Measurements from ENCODE around the gene MINDY4. TPM values are rescaled to one million over a fixed set of nuclear protein-coding genes. Genes with fewer than 3 reads are reported as not detected.

Gene MINDY4
- polyA plus RNA-seq, 3 donors: 0.15 to 0.17 TPM; not detected in 1

- H3K4me1 ChIP-seq (ENCODE audit: control insufficient read depth in 1 of 2, insufficient read depth in 2 of 2, low read length in 2 of 2): no peaks in the 10 kb centered on the region
- H3K79me2 ChIP-seq (ENCODE audit: insufficient read depth, low read length): no peaks in the 10 kb centered on the region
- no peaks in the 10 kb centered on the region for H4K20me1 ChIP-seq (ENCODE audit: insufficient read depth, low read length)
- H3K27ac Mint-ChIP-seq: no peak overlapping the region
- no peaks in the 10 kb centered on the region for H3K36me3 Mint-ChIP-seq
- H3K4me2 ChIP-seq (replicated peaks; ENCODE audit: extremely low read depth, low read length, poor library complexity, severe bottlenecking): no peak overlapping the region
- no peaks in the 10 kb centered on the region for H3K4me1 Mint-ChIP-seq
- TF ChIP-seq CTCF (IDR thresholded peaks at IDR 0.05): no peak
- no peaks in the 10 kb centered on the region for H3K36me3 ChIP-seq (replicated peaks in 1 of 2; ENCODE audit: control insufficient read depth in 1 of 2, insufficient read depth in 2 of 2, low read length in 2 of 2)
- no peak for DNase-seq
- H3K9me3 Mint-ChIP-seq: peaks cover 1 to 12% (median 6%) of the 10 kb centered on the region in 7 donors
- WGBS (ENCODE audit: insufficient coverage): 94% methylated on average over 2 of the region's 6 CpGs
- H3K4me3 ChIP-seq (replicated peaks in 1 of 3; ENCODE audit: low read depth in 2 of 3, low read length in 3 of 3): no peak overlapping the region
- H2AFZ ChIP-seq (ENCODE audit: insufficient read depth, low read depth, low read length, poor library complexity, severe bottlenecking): no peak overlapping the region
- peaks cover 7 to 17% (median 13%) of the 10 kb centered on the region in 3 donors for H3K27me3 Mint-ChIP-seq (ENCODE audit: low read depth in 3 of 3)
- no peaks in the 10 kb centered on the region for H3K9me3 ChIP-seq (replicated peaks in 1 of 2; ENCODE audit: control insufficient read depth in 1 of 2, insufficient read depth in 1 of 2, low read length in 2 of 2)
- no peak overlapping the region for H3K9ac ChIP-seq (ENCODE audit: insufficient read depth, low read length, poor library complexity, severe bottlenecking)
- H3K27ac ChIP-seq (ENCODE audit: low read depth in 1 of 2, low read length in 2 of 2): no peak overlapping the region
- no peaks in the 10 kb centered on the region for H3K27me3 ChIP-seq (ENCODE audit: control insufficient read depth in 2 of 2, insufficient read depth in 2 of 2, low read length in 2 of 2)
- intact Hi-C loops (cut with micrococcal nuclease): no loop called here
- H3K4me3 Mint-ChIP-seq: no peak overlapping the region
Observed at GRCh38 chr7:30764030-30764975, 6.9 kb upstream of the MINDY4 start.

GRCh38 chr7:30765408-30765807 is 5.8 kb upstream of the MINDY4 start:
- Histone ChIP-seq H3K9me3 (replicated peaks in 1 of 2; ENCODE audit: control insufficient read depth in 1 of 2, insufficient read depth in 1 of 2, low read length in 2 of 2) (no peaks in the 10 kb centered on the region), H3K4me3 (replicated peaks in 1 of 3; ENCODE audit: low read depth in 2 of 3, low read length in 3 of 3) (no peak overlapping the region), H4K20me1 (ENCODE audit: insufficient read depth, low read length) (no peaks in the 10 kb centered on the region), H3K9ac (ENCODE audit: insufficient read depth, low read length, poor library complexity, severe bottlenecking) (no peak overlapping the region), H3K4me1 (ENCODE audit: control insufficient read depth in 1 of 2, insufficient read depth in 2 of 2, low read length in 2 of 2) (no peaks in the 10 kb centered on the region), H3K27ac (ENCODE audit: low read depth in 1 of 2, low read length in 2 of 2) (no peak overlapping the region), H2AFZ (ENCODE audit: insufficient read depth, low read depth, low read length, poor library complexity, severe bottlenecking) (no peak overlapping the region), H3K4me2 (replicated peaks; ENCODE audit: extremely low read depth, low read length, poor library complexity, severe bottlenecking) (no peak overlapping the region), H3K79me2 (ENCODE audit: insufficient read depth, low read length) (no peaks in the 10 kb centered on the region), H3K27me3 (ENCODE audit: control insufficient read depth in 2 of 2, insufficient read depth in 2 of 2, low read length in 2 of 2) (no peaks in the 10 kb centered on the region), H3K36me3 (replicated peaks in 1 of 2; ENCODE audit: control insufficient read depth in 1 of 2, insufficient read depth in 2 of 2, low read length in 2 of 2) (no peaks in the 10 kb centered on the region)
- no peaks in the 10 kb centered on the region for H3K36me3 Mint-ChIP-seq
- no peaks in the 10 kb centered on the region for H3K4me1 Mint-ChIP-seq
- no peak for DNase-seq
- TF ChIP-seq CTCF (IDR thresholded peaks at IDR 0.05): no peak
- peak overlapping the region in 1 of 7 donors; percentile 9 for H3K27ac Mint-ChIP-seq
- no peak overlapping the region for H3K4me3 Mint-ChIP-seq
- 83% methylated on average over 1 of the region's 2 CpGs for WGBS (ENCODE audit: insufficient coverage)
- H3K9me3 Mint-ChIP-seq: peaks cover 0 to 11% (median 6%) of the 10 kb centered on the region in 7 donors
- intact Hi-C loops (cut with micrococcal nuclease): no loop called here
- peaks cover 6 to 14% (median 11%) of the 10 kb centered on the region in 3 donors for H3K27me3 Mint-ChIP-seq (ENCODE audit: low read depth in 3 of 3)
